Lung (tissue), 16 donors: ENCODE measurements around the gene TCEA3. TPM values are rescaled to one million over a fixed set of nuclear protein-coding genes. Genes with fewer than 3 reads are reported as not detected.
A peak's percentile ranks its signal among the peaks of the same experiment; 100 is the strongest.

Experiments
- ATAC-seq: fragments of 200-7000 bp; cut with Tn5 transposase; one replicate; pipeline ENCODE4 v1.9.1; 2020; ENCODE audit warnings: moderate number of reproducible peaks; ENCODE audit not compliant: insufficient read depth, low FRiP score
- DNase-seq, 3 donors: peaks; one replicate each; pipeline ENCODE4 v3.0.0-alpha.2; 2013 to 2017
- H3K27ac ChIP-seq, 2 donors: one replicate each; pipeline ENCODE4 v1.5.1; 2013; ENCODE audit warnings: mild to moderate bottlenecking in 2 of 2, moderate library complexity in 2 of 2, control low read depth in 1 of 2, inconsistent platforms in 1 of 2, low read depth in 1 of 2, low read length in 1 of 2
- H3K27me3 ChIP-seq, 3 donors: one replicate each; pipeline ENCODE4 v1.5.1; 2013; ENCODE audit warnings: low read length in 2 of 3; ENCODE audit not compliant: control insufficient read depth in 3 of 3, insufficient read depth in 3 of 3
- H3K36me3 ChIP-seq, 4 donors: one replicate each; pipeline ENCODE4 v1.5.1; 2013; ENCODE audit warnings: low read length in 4 of 4, mild to moderate bottlenecking in 1 of 4, moderate library complexity in 1 of 4; ENCODE audit not compliant: control insufficient read depth in 4 of 4, insufficient read depth in 4 of 4
- H3K4me1 ChIP-seq, 5 donors: one replicate each; pipeline ENCODE4 v1.5.1; 2013; ENCODE audit warnings: low read length in 5 of 5, mild to moderate bottlenecking in 2 of 5, moderate library complexity in 1 of 5; ENCODE audit not compliant: control insufficient read depth in 5 of 5, insufficient read depth in 5 of 5
- H3K4me3 ChIP-seq: one replicate; pipeline ENCODE4 v1.5.1; 2013; ENCODE audit warnings: mild to moderate bottlenecking, control low read depth, moderate library complexity
- H3K9ac ChIP-seq, 2 donors: one replicate each; pipeline ENCODE4 v1.5.1; 2013; ENCODE audit warnings: low read length in 2 of 2, control low read depth in 1 of 2; ENCODE audit not compliant: insufficient read depth in 1 of 2
- H3K9me3 ChIP-seq, 4 donors: one replicate each; pipeline ENCODE4 v1.5.1; 2013; ENCODE audit warnings: low read length in 3 of 4, mild to moderate bottlenecking in 1 of 4, moderate library complexity in 1 of 4; ENCODE audit not compliant: control insufficient read depth in 4 of 4, insufficient read depth in 3 of 4
- CTCF ChIP-seq: IDR thresholded peaks from 2 replicates; pipeline ENCODE4 v1.5.1; 2012; ENCODE audit warnings: mild to moderate bottlenecking; ENCODE audit errors: control extremely low read depth, extremely low read depth
- WGBS, 2 donors: extraction: QIAGEN DNeasy Blood & Tissue Kit; methylation state at CpG; one replicate each; pipeline ENCODE4 v1.1.7; 2013; 5-methylcytosine and 5-hydroxymethylcytosine counted together
- long read RNA-seq, 5 donors: transcript quantifications; one replicate each; lab custom pipeline, GENCODE V29; 2026
- polyA plus RNA-seq, 2 donors: library from polyadenylated mRNA; stranded (reverse); fragments of 200-250 nt; gene quantifications; one replicate each; pipeline ENCODE4 v1.2.1, GENCODE V29; 2013
- total RNA-seq, 2 donors: library from RNA; depleted of rRNA in 1 of 2; stranded (reverse); fragments of >200 nt in 1 of 2; gene quantifications; one replicate each; pipeline ENCODE4 v1.2.1, GENCODE V29; 2014 to 2021
- donor health status: control.
- donor health status: control.
- donor health status: Bipolar disorder and iron deficiency.
- donor health status: healthy.
- donor health status: DM: yes; HTN: yes; CAD: no.

The TCEA3 gene
- total RNA-seq (10 to 100 TPM; 26.5 to 33.3 TPM), polyA plus RNA-seq (10 to 100 TPM; 10.3 to 37.5 TPM)
- long read RNA-seq, donor 1, transcript TCEA3-203 (11 exons, 1,559 nt): major isoform, 5 of 5 reads
- long read RNA-seq, donor 1, partial matches to known transcripts: 0 of 5 reads
- long read RNA-seq, donor 1, other reads (novel, unspliced or antisense): 0 of 5 reads
- long read RNA-seq, donor 2, partial matches to known transcripts: 0 of 1 reads
- long read RNA-seq, donor 2, other reads (novel, unspliced or antisense): 0 of 1 reads
- long read RNA-seq, donor 3, partial matches to known transcripts: 0 of 1 reads
- long read RNA-seq, donor 3, other reads (novel, unspliced or antisense): 0 of 1 reads
- long read RNA-seq, donor 4, partial matches to known transcripts: 0 of 2 reads
- long read RNA-seq, donor 4, other reads (novel, unspliced or antisense): 0 of 2 reads
- long read RNA-seq, donor 5, transcript TCEA3-203 (11 exons, 1,559 nt): major isoform, 11 of 11 reads
- long read RNA-seq, donor 5, partial matches to known transcripts: 0 of 11 reads
- long read RNA-seq, donor 5, other reads (novel, unspliced or antisense): 0 of 11 reads

- peaks cover 0 to 6% (median 0%) of the 10 kb centered on the region in 4 donors for H3K36me3 ChIP-seq
- H3K9ac ChIP-seq: no peak within 1 kb of the TSS
- DNase-seq: peak; percentile 31 to 53 (median 44)
- peak; percentile 37 for ATAC-seq
- WGBS, 2 donors: 1 to 2% methylated on average over 63 to 84 of the region's 84 CpGs
- H3K27me3 ChIP-seq: peaks cover 0 to 5% (median 0%) of the 10 kb centered on the region in 3 donors
- H3K9me3 ChIP-seq: no peaks in the 10 kb centered on the region
- no peak for TF ChIP-seq CTCF
- peaks cover 13 to 31% (median 21%) of the 10 kb centered on the region in 5 donors for H3K4me1 ChIP-seq
- peak within 1 kb of the TSS; percentile 43 for H3K4me3 ChIP-seq
- H3K27ac ChIP-seq: peak within 1 kb of the TSS; percentile 76 to 80
Observed at GRCh38 chr1:23424293-23425192, at the start of gene TCEA3. TCEA3 (minus strand) TSS chr1:23424748; CDS start chr1:23424633, 115 bp downstream.

GRCh38 chr1:23473037-23473800 is 48.7 kb upstream of the TCEA3 start:
- Histone ChIP-seq H3K4me3 (no peak overlapping the region), H3K4me1 (peaks cover 0 to 17% (median 10%) of the 10 kb centered on the region in 5 donors), H3K9ac (no peak overlapping the region), H3K36me3 (peaks cover 0 to 3% (median 0%) of the 10 kb centered on the region in 4 donors), H3K27ac (no peak overlapping the region), H3K27me3 (no peaks in the 10 kb centered on the region), H3K9me3 (no peaks in the 10 kb centered on the region)
- ATAC-seq (no peak), DNase-seq (no peak)
- 89 to 92% methylated on average over 6 of the region's 6 CpGs for WGBS, 2 donors
- no peak for TF ChIP-seq CTCF

- H3K4me1 ChIP-seq: peaks cover 0 to 12% (median 10%) of the 10 kb centered on the region in 5 donors
- WGBS, 2 donors: 84 to 94% methylated on average over 5 of the region's 5 CpGs
- H3K27me3 ChIP-seq: no peaks in the 10 kb centered on the region
- no peak overlapping the region for H3K9ac ChIP-seq
- TF ChIP-seq CTCF: no peak
- no peak overlapping the region for H3K4me3 ChIP-seq
- no peak for DNase-seq
- H3K36me3 ChIP-seq: peaks cover 0 to 2% (median under 1%) of the 10 kb centered on the region in 4 donors
- ATAC-seq: no peak
- no peak overlapping the region for H3K27ac ChIP-seq
- H3K9me3 ChIP-seq: no peaks in the 10 kb centered on the region
Observed at GRCh38 chr1:23472351-23473036, 47.9 kb upstream of the TCEA3 start.
